ENCODE results near the gene CNGA2.

GRCh38 chrX:151722241-151722846 lies 12.2 kb upstream of the CNGA2 start:
- TF ChIP-seq POLR2AphosphoS5 (IDR thresholded peaks at IDR 0.05; ENCODE audit: insufficient read depth in 1 of 2, low read depth in 1 of 2) (no peak), POLR2A (IDR thresholded peaks at IDR 0.05) (no peak)

Data from vagina (tissue), 2 donors.